ENCODE measurements around the gene SAMD3.
"Not testable (repeated sequence)": the region's sequence is repeated elsewhere in the genome, so short reads cannot be mapped to it uniquely, and the experiment has no call there.

DNA sequence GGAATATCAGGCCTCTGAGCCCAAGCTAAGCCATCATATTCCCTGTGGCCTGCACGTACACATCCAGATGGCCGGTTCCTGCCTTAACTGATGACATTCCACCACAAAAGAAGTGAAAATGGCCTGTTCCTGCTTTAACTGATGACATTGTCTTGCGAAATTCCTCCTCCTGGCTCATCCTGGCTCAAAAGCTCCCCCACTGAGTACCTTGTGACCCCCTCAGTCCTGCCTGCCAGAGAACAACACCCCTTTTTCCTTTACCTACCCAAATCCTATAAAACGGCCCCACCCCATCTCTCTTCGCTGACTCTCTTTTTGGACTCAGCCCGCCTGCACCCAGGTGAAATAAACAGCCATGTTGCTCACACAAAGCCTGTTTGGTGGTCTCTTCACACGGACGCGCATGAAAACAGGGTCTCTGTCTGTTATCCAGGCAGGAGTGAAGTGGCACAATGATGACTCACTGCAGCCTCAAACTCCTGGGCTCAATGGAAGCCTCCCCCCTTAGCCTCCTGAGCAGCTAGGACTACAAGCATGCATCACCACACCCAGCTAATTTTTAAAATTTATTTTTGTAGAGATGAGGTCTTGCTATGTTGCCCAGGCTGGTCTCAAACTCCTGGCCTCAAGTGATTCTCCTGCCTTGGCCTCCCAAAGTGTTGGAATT is 24.8 kb downstream of the SAMD3 start:
- TF ChIP-seq, protein P1, sequence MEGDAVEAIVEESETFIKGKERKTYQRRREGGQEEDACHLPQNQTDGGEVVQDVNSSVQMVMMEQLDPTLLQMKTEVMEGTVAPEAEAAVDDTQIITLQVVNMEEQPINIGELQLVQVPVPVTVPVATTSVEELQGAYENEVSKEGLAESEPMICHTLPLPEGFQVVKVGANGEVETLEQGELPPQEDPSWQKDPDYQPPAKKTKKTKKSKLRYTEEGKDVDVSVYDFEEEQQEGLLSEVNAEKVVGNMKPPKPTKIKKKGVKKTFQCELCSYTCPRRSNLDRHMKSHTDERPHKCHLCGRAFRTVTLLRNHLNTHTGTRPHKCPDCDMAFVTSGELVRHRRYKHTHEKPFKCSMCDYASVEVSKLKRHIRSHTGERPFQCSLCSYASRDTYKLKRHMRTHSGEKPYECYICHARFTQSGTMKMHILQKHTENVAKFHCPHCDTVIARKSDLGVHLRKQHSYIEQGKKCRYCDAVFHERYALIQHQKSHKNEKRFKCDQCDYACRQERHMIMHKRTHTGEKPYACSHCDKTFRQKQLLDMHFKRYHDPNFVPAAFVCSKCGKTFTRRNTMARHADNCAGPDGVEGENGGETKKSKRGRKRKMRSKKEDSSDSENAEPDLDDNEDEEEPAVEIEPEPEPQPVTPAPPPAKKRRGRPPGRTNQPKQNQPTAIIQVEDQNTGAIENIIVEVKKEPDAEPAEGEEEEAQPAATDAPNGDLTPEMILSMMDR (conservative IDR thresholded peaks at IDR 0.05) = not testable (repeated sequence)
- TF ChIP-seq ZFX (IDR thresholded peaks at IDR 0.05) = not testable (repeated sequence)

Measured in C4-2B (cell line).